Measurements from ENCODE around the gene MPL. TPM values are rescaled to one million over a fixed set of nuclear protein-coding genes. Genes with fewer than 3 reads are reported as not detected.

MPL gene
- polyA plus RNA-seq, 1 donor (not counting 4 experiments of a cell fraction or from before 2014, with no cell fraction given): not detected

GRCh38 chr1:43346636-43347035, 9.0 kb downstream of the MPL start:
- dilution Hi-C loops (cut with MboI; ENCODE audit: extremely low pct_ligation_motif_present, low sequenced_read_pairs): no loop called here
- TF ChIP-seq, protein P1, sequence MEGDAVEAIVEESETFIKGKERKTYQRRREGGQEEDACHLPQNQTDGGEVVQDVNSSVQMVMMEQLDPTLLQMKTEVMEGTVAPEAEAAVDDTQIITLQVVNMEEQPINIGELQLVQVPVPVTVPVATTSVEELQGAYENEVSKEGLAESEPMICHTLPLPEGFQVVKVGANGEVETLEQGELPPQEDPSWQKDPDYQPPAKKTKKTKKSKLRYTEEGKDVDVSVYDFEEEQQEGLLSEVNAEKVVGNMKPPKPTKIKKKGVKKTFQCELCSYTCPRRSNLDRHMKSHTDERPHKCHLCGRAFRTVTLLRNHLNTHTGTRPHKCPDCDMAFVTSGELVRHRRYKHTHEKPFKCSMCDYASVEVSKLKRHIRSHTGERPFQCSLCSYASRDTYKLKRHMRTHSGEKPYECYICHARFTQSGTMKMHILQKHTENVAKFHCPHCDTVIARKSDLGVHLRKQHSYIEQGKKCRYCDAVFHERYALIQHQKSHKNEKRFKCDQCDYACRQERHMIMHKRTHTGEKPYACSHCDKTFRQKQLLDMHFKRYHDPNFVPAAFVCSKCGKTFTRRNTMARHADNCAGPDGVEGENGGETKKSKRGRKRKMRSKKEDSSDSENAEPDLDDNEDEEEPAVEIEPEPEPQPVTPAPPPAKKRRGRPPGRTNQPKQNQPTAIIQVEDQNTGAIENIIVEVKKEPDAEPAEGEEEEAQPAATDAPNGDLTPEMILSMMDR (optimal IDR thresholded peaks at IDR 0.05 in 1 of 3, IDR thresholded peaks at IDR 0.05 in 1 of 3, conservative IDR thresholded peaks at IDR 0.05 in 1 of 3; ENCODE audit: extremely low read depth in 1 of 3, insufficient read depth in 2 of 3, low read length in 3 of 3): no peak
- TF ChIP-seq EZH2 (IDR thresholded peaks at IDR 0.05; ENCODE audit: low read length): no peak
- Histone ChIP-seq H3K27ac (ENCODE audit: control insufficient read depth, insufficient read depth, low read length) (no peak overlapping the region), H3K9ac (ENCODE audit: control insufficient read depth, extremely low read depth, insufficient read depth, low read length) (no peak overlapping the region), H3K4me2 (ENCODE audit: control insufficient read depth, extremely low read depth, insufficient read depth, low read depth, low read length) (no peak overlapping the region), H3K4me3 (ENCODE audit: control insufficient read depth in 2 of 3, extremely low read depth in 1 of 3, insufficient read depth in 2 of 3, low read depth in 1 of 3, low read length in 3 of 3) (no peak overlapping the region), H3K79me2 (ENCODE audit: control insufficient read depth, insufficient read depth, low read length) (no peaks in the 10 kb centered on the region), H2AFZ (ENCODE audit: control insufficient read depth, low read length) (no peak overlapping the region), H3K27me3 (ENCODE audit: control insufficient read depth, extremely low read depth, insufficient read depth, low read length) (no peaks in the 10 kb centered on the region), H3K36me3 (ENCODE audit: control insufficient read depth in 2 of 2, extremely low read depth in 1 of 2, insufficient read depth in 2 of 2, low read length in 2 of 2) (no peaks in the 10 kb centered on the region), H3K9me3 (ENCODE audit: control insufficient read depth, low read depth, low read length) (no peaks in the 10 kb centered on the region), H3K4me1 (ENCODE audit: control insufficient read depth, extremely low read depth, insufficient read depth, low read length) (peaks cover 16% of the 10 kb centered on the region), H3K9me1 (ENCODE audit: control insufficient read depth, extremely low read depth, insufficient read depth, low read length) (no peaks in the 10 kb centered on the region), H4K20me1 (ENCODE audit: control insufficient read depth, extremely low read depth, insufficient read depth, low read length) (no peaks in the 10 kb centered on the region)
- FAIRE-seq (no peak), DNase-seq (ENCODE audit: low read depth, low spot score) (no peak)

- dilution Hi-C loops (cut with MboI; ENCODE audit: extremely low pct_ligation_motif_present, low sequenced_read_pairs): no loop called here
Measured at GRCh38 chr1:43348343-43348808, 10.8 kb downstream of the MPL start.

More at GRCh38 chr1:43348343-43348808, 10.8 kb downstream of the MPL start:
- Histone ChIP-seq H3K36me3 (ENCODE audit: control insufficient read depth in 2 of 2, extremely low read depth in 1 of 2, insufficient read depth in 2 of 2, low read length in 2 of 2) (no peaks in the 10 kb centered on the region), H3K4me1 (ENCODE audit: control insufficient read depth, extremely low read depth, insufficient read depth, low read length) (peaks cover 16% of the 10 kb centered on the region), H3K79me2 (ENCODE audit: control insufficient read depth, insufficient read depth, low read length) (no peaks in the 10 kb centered on the region), H3K9me3 (ENCODE audit: control insufficient read depth, low read depth, low read length) (no peaks in the 10 kb centered on the region), H3K9me1 (ENCODE audit: control insufficient read depth, extremely low read depth, insufficient read depth, low read length) (no peaks in the 10 kb centered on the region), H3K4me3 (ENCODE audit: control insufficient read depth in 2 of 3, extremely low read depth in 1 of 3, insufficient read depth in 2 of 3, low read depth in 1 of 3, low read length in 3 of 3) (peak overlapping the region; percentile 41 to 80 (median 70)), H3K27ac (ENCODE audit: control insufficient read depth, insufficient read depth, low read length) (peak overlapping the region; percentile 90), H3K9ac (ENCODE audit: control insufficient read depth, extremely low read depth, insufficient read depth, low read length) (peak overlapping the region; percentile 87), H3K4me2 (ENCODE audit: control insufficient read depth, extremely low read depth, insufficient read depth, low read depth, low read length) (peak overlapping the region; percentile 90), H2AFZ (ENCODE audit: control insufficient read depth, low read length) (peak overlapping the region; percentile 78), H4K20me1 (ENCODE audit: control insufficient read depth, extremely low read depth, insufficient read depth, low read length) (no peaks in the 10 kb centered on the region), H3K27me3 (ENCODE audit: control insufficient read depth, extremely low read depth, insufficient read depth, low read length) (no peaks in the 10 kb centered on the region)
- FAIRE-seq (peak; percentile 55), DNase-seq (ENCODE audit: low read depth, low spot score) (no peak)
- TF ChIP-seq, protein P1 (optimal IDR thresholded peaks at IDR 0.05 in 1 of 3, IDR thresholded peaks at IDR 0.05 in 1 of 3, conservative IDR thresholded peaks at IDR 0.05 in 1 of 3; ENCODE audit: extremely low read depth in 1 of 3, insufficient read depth in 2 of 3, low read length in 3 of 3): no peak
- no peak for TF ChIP-seq EZH2 (IDR thresholded peaks at IDR 0.05; ENCODE audit: low read length)

Measured in keratinocyte (primary cell).